Motor neuron (in vitro differentiated cells): Measurements from ENCODE around the gene PRSS33. TPM values are rescaled to one million over a fixed set of nuclear protein-coding genes. Genes with fewer than 3 reads are reported as not detected.

Experiments
- ATAC-seq, 8 experiments: fragments of 200-7000 bp; cut with Tn5 transposase; replicated peaks in 6 of 8; 2 replicates each; pipeline ENCODE4 v1.8.0; 2021; ENCODE audit warnings: mild to moderate bottlenecking in 8 of 8, moderate library complexity in 8 of 8
- H3K27ac ChIP-seq, 2 donors: fragments of 250-450 bp; sonication (Bioruptor Pico); 2 replicates each; pipeline ENCODE4 v1.9.0; 2021; ENCODE audit warnings: antibody characterized with exemption in 2 of 2, mild to moderate bottlenecking in 2 of 2, moderate library complexity in 1 of 2
- H3K4me1 ChIP-seq, 2 donors: fragments of 250-450 bp; sonication (Bioruptor Pico); replicated peaks in 1 of 2; 2 replicates each; pipeline ENCODE4 v1.6.1; 2021; ENCODE audit warnings: antibody characterized with exemption in 2 of 2, mild to moderate bottlenecking in 2 of 2, moderate library complexity in 1 of 2
- H3K4me3 ChIP-seq, 5 donors: fragments of 250-450 bp; sonication (Bioruptor Pico); 2 replicates each; pipeline ENCODE4 v1.9.0; 2021; ENCODE audit warnings: antibody characterized with exemption in 5 of 5, mild to moderate bottlenecking in 5 of 5, moderate library complexity in 4 of 5
- WGBS, 10 experiments: fragments of 450-650 bp; shearing (Covaris generic); methylation state at CpG; one replicate each; pipeline ENCODE4 v1.0.0; 2022; 5-methylcytosine and 5-hydroxymethylcytosine counted together
- in situ Hi-C, 9 experiments: fragments of 400-800 bp; cut with MboI; loops; one replicate each; pipeline ENCODE4 v1.15.0; 2021; ENCODE audit warnings: low sequenced_read_pairs in 9 of 9, low pct_unique_long_range_greater_than_20kb in 2 of 9; ENCODE audit not compliant: unreplicated experiment in 9 of 9
- total RNA-seq, 8 experiments: library from RNA; unstranded; fragments of 300-600 nt; gene quantifications; 2 replicates each; pipeline versions ENCODE4 v1.2.3 to v1.2.4, GENCODE V29; 2022

PRSS33 gene
- total RNA-seq, 8 experiments from 2014 or later, result 0.22 to 0.51 (median 0.33) TPM; not detected in 4

GRCh38 chr16:2775765-2776499, 11.4 kb downstream of the PRSS33 start:
- in situ Hi-C loops, result no loop called here
- WGBS, 10 experiments, result 20 to 100% (median 43%) methylated on average over 1 to 9 of the region's 11 CpGs; no CpG with 5 or more reads in 1 of the 10 experiments
- H3K27ac ChIP-seq, result peak overlapping the region; percentile 100
- no peak for ATAC-seq
- H3K4me3 ChIP-seq, result peak overlapping the region; percentile 72 to 97 (median 93)
- peaks cover 10 to 14% of the 10 kb centered on the region in 2 donors for H3K4me1 ChIP-seq

DNA sequence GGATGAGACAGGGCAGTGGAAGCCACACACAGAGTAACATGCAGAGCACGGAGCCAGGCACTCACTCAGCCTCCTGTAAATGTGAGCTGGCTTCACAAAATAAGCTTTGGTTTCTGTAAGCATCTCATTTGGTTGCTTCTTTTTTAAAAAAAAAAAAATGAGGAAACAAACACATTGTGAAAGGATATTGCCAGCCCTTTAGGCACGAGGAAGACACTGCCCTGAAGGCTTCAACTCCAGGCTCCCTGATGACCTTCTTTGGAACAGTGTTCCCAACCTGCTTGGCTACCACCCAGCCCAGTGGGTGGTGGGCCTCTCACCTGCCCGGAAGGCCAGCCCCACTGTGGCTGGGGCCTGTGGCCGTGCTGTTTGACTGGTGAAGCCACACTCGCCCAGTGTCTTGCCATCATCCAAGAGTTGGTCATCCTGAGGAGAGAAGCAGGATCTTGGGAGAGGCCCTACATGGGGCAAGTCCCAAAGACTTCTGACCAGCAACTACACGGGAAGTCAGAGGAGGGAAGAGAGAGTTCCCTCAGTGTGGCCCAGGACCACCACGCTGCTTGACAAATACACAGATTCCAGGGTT, 12.1 kb downstream of the PRSS33 start:
- 40 to 95% (median 88%) methylated on average over 1 to 5 of the region's 7 CpGs; no CpG with 5 or more reads in 3 of the 10 experiments for WGBS, 10 experiments
- Histone ChIP-seq H3K4me1 (peaks cover 10 to 14% of the 10 kb centered on the region in 2 donors), H3K4me3 (peak overlapping the region in 2 of 5 donors; percentile 93 to 94), H3K27ac (no peak overlapping the region)
- in situ Hi-C loops, result no loop called here
- no peak for ATAC-seq

DNA sequence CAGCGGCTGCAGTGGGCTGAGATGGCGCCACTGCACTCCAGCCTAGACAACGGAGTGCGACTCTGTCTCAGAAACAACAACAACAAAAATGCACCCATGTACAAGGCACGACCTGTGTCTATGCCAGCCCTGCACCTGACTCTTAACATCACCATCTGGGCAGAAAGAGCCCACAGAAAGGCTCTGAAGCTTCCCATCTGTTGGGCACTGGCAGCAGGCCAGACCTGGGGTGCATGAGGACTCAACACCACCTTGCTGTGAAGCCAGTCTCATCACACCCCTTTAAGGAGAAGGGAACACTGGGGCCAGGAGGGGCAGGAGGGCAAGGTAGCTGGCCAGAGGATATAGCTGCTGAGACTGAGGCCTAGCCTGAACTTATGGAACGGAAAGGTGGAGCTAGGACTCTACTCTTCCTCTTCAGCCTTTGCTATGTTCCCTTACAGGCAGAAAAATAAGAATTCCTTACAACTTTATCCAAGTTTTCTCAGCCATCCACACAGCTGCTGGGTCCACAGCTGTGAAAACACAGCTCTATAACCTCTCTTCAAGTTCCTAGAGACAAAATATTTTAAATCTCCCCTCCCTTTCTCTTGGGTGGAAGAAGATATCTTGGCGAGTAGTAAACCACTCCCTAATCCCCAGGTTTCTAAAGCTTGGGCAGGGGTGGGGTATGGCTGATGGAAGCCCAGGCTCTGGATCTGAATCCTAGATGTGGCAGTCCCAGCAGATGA, 13.0 kb downstream of the PRSS33 start:
- H3K4me1 ChIP-seq, result peaks cover 10 to 14% of the 10 kb centered on the region in 2 donors
- no peak overlapping the region for H3K27ac ChIP-seq
- ATAC-seq, result no peak
- no peak overlapping the region for H3K4me3 ChIP-seq
- 67 to 90% (median 84%) methylated on average over 1 to 3 of the region's 7 CpGs; no CpG with 5 or more reads in 6 of the 10 experiments for WGBS, 10 experiments
- in situ Hi-C loops, result no loop called here

- Histone ChIP-seq H3K4me1 (peaks cover 6 to 10% of the 10 kb centered on the region in 2 donors), H3K4me3 (no peak overlapping the region), H3K27ac (no peak overlapping the region)
- ATAC-seq, result no peak
- in situ Hi-C loops, result no loop called here
- 22 to 100% (median 80%) methylated on average over 1 to 9 of the region's 12 CpGs; no CpG with 5 or more reads in 2 of the 10 experiments for WGBS, 10 experiments
These were observed 14.0 kb downstream of the PRSS33 start for GRCh38 chr16:2773188-2773968.

DNA sequence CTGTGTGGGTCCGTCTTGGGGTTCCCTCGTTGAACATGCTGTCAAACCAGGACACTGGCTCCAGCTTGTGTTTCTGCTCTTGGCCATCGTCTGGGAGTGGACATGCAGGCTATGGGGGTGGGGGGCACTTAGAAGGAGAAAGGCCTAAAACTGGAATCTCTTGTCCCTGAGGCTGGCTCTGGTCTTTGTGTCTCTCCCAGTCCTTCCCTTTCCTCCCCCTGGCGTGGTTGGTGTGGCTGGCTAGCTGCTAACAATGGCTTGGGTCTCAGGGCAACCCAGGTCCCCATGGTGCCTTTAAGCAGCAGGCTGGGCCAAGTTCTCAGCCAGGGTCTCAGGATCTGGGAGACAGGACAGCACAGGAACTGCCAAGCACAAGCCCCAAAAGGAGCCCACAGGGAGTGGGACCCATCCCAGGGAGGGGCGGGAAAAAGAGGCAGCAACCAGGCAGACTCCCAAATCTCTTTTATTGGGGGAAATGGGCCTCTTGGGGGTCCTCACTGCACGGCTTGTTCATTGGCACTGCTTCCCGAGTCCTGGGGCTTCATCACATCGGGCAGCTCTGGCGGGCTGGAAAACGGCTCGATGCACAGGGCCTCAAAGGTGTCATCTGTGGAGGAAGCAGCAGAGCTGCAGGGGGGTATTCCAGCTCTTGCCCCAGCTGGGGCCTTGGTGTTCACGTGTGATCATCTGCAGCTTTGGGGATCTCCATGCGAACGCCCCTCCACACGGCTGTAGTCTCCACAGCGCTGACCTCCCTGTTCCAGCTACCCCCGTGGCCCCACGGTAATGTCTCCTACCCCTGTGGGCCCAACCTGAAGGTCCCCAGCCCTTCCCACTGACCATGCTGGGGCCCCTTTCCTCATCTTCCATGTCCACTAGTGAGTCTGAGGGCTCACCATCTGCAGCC, 15.6 kb downstream of the PRSS33 start:
- Histone ChIP-seq H3K4me1 (peaks cover 4 to 9% of the 10 kb centered on the region in 2 donors), H3K4me3 (no peak overlapping the region), H3K27ac (no peak overlapping the region)
- 46 to 80% (median 68%) methylated on average over 1 to 4 of the region's 18 CpGs; no CpG with 5 or more reads in 2 of the 10 experiments for WGBS, 10 experiments
- no peak for ATAC-seq
- in situ Hi-C loops, result no loop called here

- 87 to 100% (median 96%) methylated on average over 1 to 6 of the region's 32 CpGs; no CpG with 5 or more reads in 7 of the 10 experiments for WGBS, 10 experiments
- Histone ChIP-seq H3K4me1 (peaks cover 0 to under 1% of the 10 kb centered on the region in 2 donors), H3K27ac (no peak overlapping the region), H3K4me3 (no peak overlapping the region)
- in situ Hi-C loops, result no loop called here
- peak; percentile 2 to 15 (median 10) for ATAC-seq
These were observed 17.1 kb downstream of the PRSS33 start for GRCh38 chr16:2770057-2770951.

DNA sequence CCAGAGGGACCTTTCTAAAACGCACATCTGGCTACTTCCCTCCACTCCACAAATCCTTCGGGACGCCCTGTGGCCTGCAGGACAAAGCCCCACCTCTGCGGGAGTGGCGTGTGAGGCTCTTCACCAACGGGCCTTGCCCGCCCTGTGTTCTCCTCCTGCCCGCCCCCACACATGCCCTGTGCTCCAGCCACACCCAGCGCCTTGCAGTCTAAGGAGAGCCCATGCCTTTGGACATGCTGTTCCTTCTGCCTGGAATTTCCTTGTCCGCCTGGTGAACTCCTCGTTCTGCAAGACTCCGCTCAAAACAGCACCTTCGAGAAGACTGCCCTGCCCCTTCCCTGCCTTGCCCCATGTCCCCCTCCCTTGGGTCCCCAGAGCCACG, 17.7 kb downstream of the PRSS33 start:
- no peak overlapping the region for H3K27ac ChIP-seq

GRCh38 chr16:2769100-2769529, 18.2 kb downstream of the PRSS33 start:
- 96 to 100% methylated on average over 1 to 4 of the region's 11 CpGs; no CpG with 5 or more reads in 8 of the 10 experiments for WGBS, 10 experiments
- Histone ChIP-seq H3K27ac (no peak overlapping the region), H3K4me3 (no peak overlapping the region), H3K4me1 (no peaks in the 10 kb centered on the region)
- in situ Hi-C loops, result no loop called here
- peak in 1 of 8 experiments; percentile 1 for ATAC-seq

More for the DNA sequence above, 17.7 kb downstream of the PRSS33 start:
- no peak overlapping the region for H3K4me3 ChIP-seq
- peak; percentile 2 to 87 (median 14) for ATAC-seq
- H3K4me1 ChIP-seq, result no peaks in the 10 kb centered on the region
- in situ Hi-C loops, result no loop called here
- 85% methylated on average over 5 to 8 of the region's 14 CpGs; no CpG with 5 or more reads in 8 of the 10 experiments for WGBS, 10 experiments

DNA sequence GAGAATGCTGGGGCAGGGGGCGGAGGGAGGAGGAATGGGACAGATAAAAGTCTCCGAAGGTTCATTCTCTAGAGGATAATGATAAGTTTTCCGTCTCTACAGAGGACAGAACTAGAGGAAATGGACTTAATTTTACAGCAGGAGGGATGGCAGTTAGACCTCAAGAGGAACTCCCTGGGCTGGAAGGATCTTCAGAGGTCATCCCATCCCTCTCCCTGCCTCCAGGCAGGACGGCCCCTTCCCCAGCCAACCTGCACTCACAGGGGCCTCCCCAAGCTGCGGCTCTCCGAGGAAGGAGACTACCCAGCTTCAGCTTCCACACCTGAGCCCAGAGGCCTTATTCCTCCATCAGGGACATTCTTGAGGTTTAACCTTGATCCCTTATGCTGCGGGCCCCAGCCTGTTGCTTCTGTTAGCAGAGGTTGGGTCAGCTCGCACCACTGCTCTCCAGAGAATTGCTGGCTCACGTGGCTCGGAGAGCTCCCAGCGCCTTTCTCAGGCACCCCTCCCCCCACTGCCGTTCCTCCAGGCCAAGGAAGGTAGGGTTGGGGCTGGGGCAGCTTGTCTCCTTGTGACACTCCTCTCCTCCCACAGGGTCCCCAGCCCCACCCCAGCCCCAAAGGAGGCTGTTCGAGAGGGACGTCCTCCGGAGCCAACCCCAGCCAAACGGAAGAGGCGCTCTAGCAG, 18.8 kb downstream of the PRSS33 start:
- no peak overlapping the region for H3K4me3 ChIP-seq
- in situ Hi-C loops, result no loop called here
- no peaks in the 10 kb centered on the region for H3K4me1 ChIP-seq
- no peak overlapping the region for H3K27ac ChIP-seq
- WGBS, 10 experiments, result 76 to 100% (median 92%) methylated on average over 1 to 6 of the region's 17 CpGs; no CpG with 5 or more reads in 7 of the 10 experiments
- ATAC-seq, result no peak

GRCh38 chr16:2767891-2768290, 19.5 kb downstream of the PRSS33 start:
- Histone ChIP-seq H3K4me3 (no peak overlapping the region), H3K27ac (no peak overlapping the region), H3K4me1 (no peaks in the 10 kb centered on the region)
- 60 to 100% (median 100%) methylated on average over 1 to 3 of the region's 14 CpGs; no CpG with 5 or more reads in 7 of the 10 experiments for WGBS, 10 experiments
- in situ Hi-C loops, result no loop called here
- ATAC-seq, result no peak
